HG03342 (cell line): Measurements from ENCODE around the gene CATSPERD.
"Not testable (repeated sequence)": the region's sequence is repeated elsewhere in the genome, so short reads cannot be mapped to it uniquely, and the experiment has no call there.

ENCODE experiments used
- ATAC-seq: cut with Tn5 transposase; IDR thresholded peaks from one replicate; pipeline ENCODE4 v1.9.1; 2021; ENCODE audit warnings: mild to moderate bottlenecking, moderate library complexity; ENCODE audit not compliant: unreplicated experiment

Gene CATSPERD

DNA sequence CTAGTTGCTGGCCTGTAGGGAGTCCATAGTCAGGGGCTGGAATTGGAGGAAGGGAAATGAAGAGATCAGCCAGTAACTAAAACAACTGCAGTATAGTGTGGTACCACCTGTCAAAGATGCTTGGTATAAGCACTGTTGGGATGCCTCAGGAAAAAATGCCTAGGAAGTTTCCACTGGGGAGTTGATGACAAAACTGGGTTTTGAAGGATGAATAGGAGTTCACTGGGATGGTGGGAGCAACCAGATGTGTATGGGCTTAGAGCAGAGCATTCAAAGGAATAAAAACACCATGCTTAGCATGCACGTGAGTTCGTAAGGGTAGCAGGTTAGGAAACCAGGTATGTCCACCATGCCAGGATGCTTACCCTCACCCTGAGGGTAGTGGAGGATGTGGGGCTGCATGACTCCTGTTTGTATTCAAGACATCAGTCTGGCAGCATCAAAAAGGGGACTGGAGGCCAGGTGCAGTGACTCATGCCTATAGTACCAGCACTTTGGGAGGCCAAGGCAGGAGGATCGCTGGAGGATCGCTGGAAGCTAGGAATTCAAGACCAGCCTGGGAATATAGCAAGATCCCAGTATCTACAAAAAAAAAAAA lies 7.1 kb downstream of the CATSPERD start:
- no peak for ATAC-seq

GRCh38 chr19:5733172-5733571 lies 12.7 kb downstream of the CATSPERD start:
- not testable (repeated sequence) for ATAC-seq

DNA sequence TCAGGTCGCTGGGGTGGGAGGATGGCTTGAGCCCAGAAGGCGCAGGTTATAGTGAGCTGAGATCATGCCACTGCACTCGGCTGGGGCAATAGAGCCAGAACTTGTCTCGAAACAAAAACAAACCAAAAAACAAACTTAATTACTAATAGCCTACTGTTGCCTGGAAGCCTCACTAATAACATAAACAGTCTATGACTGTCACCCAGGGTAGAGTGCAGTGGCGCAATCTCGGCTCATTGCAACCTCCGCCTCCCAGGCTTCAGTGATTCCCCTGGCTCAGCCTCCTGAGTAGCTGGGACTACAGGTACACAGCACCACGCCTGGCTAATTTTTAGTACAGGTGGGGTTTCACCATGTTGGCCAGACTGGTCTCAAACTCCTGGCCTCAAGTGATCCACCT lies 18.0 kb downstream of the CATSPERD start:
- no peak for ATAC-seq

DNA sequence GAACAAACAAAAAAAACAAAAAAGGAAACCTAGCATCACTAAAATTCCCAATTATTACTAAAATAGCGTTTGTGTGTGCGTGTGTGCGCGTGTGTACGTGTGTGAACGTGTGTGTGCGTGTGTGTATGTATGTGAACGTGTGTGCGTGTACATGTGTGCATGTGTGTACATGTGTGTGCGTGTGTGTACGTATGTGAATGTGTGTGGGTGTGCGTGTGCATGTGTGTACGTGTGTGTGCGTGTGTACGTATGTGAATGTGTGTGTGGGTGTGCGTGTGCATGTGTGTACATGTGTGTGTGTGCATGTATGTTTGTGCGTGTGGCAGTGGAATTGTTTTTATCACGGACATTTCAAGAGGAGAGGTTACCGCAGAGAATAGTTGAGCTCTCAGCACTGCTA lies 21.6 kb downstream of the CATSPERD start:
- ATAC-seq: no peak

DNA sequence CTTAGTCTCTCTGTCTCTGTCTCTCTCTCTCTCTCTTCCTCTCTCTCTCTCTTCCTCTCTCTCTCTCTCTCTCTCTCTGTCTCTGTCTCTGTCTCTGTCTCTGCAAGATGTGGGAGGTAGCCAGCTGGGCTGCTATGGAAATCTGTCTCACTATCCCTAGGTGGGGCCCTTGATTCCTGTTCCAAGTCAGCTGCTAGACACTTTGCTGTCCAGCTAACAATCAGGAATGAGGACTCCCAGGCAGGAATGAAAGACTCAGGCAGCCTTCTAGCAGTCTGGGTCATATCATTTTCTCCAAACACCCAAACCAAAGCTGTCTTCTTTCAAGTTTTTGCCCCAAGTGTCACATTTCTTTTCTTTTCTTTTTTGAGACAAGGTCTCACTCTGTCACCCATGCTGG lies 23.2 kb downstream of the CATSPERD start:
- no peak for ATAC-seq

- not testable (repeated sequence) for ATAC-seq
Observed at GRCh38 chr19:5744999-5745398, 24.6 kb downstream of the CATSPERD start.

- ATAC-seq: not testable (repeated sequence)
Observed at GRCh38 chr19:5748920-5749319, 28.5 kb downstream of the CATSPERD start.

DNA sequence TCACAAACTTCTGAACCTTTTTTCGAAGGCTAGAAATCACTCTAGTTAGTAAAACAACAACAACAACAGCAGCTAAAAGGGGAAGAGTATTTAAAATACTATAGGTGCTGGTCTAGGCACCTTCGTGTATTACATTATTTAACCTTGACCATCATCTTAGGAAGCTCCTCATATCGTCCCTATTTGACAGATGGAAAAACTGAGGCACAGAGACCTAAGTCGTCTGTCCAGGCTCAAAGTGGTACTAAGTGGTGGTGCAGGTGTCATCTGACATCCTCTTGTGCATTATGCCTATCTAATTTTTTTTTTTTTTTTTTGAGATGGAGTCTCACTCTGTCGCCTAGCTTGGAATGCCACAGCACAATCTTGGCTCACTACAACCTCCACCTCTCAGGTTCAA lies 29.1 kb downstream of the CATSPERD start:
- no peak for ATAC-seq

DNA sequence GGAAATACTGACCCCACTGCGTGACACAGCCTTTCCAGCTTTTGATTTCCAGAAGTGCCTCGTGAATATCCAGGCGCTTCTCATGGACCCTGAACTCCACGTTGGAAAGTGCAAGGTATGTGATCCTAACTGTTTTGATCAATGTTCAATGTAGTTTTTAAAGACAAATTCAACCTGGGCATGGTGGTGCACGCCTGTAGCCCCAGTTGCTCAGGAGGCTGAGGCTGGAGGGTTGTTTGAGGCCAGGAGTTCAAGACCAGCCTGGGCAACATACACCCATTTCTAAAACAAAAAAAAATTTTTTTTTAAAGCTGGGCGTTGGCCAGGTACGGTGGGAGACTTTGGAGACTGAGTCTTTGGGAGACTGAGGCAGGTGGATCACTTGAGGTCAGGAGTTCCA lies 31.3 kb downstream of the CATSPERD start:
- no peak for ATAC-seq

GRCh38 chr19:5753743-5754142 lies 33.3 kb downstream of the CATSPERD start:
- ATAC-seq: no peak

DNA sequence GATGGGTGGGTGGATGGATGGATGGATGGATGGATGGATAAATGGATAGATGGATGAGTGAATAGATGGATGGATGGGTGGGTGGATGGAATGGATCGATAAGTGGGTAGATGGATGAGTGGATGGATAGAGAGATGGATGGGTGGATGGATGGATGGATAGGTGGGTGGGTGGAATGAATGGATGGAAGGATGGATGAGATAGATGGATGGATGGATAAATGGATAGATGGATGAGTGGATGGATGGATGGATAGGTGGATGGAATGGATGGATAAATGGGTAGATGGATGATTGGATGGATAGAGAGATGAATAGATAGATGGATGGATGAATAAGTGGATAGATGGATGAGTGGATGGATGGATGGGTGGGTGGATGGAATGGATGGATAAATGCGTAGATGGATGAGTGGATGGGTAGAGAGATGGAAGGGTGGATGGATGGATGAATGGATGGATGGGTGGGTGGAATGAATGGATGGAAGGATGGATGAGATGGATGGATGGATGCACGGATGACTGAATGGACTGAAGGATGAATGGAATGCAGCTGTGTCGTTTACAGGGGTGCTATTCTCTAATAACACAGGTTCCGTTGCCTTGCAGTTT lies 42.3 kb downstream of the CATSPERD start:
- ATAC-seq: no peak

- no peak for ATAC-seq
Observed at GRCh38 chr19:5765220-5765619, 44.8 kb downstream of the CATSPERD start.

- ATAC-seq: no peak
Observed at GRCh38 chr19:5767949-5768348, 47.5 kb downstream of the CATSPERD start.

DNA sequence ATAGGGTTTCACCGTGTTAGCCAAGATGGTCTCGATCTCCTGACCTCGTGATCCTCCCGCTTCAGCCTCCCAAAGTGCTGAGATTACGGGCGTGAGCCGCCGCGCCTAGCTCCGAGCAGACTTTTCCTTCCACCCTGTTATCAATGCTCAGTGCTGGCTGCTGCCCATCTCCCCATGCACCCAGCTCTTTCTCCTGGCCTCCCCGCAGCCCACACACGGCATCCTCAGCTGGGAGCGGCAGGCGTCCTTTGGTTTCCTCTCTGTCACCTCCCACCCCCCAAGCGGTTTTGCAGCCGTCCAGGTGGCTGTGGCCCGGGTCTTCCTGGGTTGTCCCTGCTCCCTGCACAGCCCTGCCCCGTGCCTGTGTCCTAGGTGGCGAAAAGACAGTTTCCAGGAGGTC lies 52.0 kb downstream of the CATSPERD start:
- ATAC-seq: no peak

GRCh38 chr19:5773276-5773675 lies 52.8 kb downstream of the CATSPERD start:
- no peak for ATAC-seq

DNA sequence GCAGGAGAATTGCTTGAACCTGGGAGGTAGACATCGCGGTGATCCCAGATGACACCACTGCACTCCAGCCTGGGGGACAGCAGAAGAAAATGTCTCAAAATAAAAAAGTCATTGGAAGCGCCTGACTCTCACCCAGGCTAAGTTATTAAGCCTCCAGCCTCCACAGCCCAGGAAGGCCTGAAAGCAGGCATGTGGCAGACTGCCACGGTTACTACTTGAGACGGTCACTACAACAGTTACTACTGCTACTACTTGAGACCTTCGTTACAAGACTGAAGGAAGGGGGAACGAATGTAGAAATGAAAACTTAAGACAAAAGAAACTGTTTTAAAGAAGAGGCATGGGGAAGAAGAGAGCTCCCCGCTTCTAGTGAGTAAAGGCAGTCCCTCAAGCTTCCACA lies 54.5 kb downstream of the CATSPERD start:
- ATAC-seq: no peak

DNA sequence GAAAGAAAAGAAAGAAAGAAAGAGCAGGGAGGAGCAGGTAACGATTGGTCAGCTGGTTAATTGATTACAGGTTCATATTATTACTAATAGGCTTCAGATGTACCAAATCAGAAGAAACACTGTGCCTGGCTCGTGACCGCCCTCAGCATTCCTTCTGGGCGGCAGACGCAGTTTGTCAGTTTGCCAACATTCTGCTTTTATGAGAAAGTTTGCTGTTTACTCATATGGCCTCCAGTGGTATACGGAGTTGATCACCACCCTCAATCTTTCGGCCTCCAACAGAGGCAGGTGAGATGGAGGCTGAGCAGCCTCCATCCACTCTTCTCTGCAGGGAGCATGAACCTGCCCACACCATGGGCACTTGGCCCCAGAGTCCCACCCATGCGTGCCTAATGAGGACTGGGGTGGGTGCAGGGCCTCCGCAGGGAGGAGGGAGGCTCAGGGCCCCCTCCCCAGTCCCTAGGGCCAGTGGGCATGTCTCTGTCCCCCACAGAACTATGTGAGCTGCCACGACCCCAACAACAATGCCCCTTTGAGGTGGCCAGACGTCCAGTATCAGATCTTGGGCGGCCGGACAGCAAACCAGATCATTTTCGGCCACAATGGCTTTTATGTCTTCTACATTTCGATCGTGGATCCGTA lies 55.4 kb downstream of the CATSPERD start:
- no peak for ATAC-seq

GRCh38 chr19:5778402-5778801 lies 58.0 kb downstream of the CATSPERD start:
- ATAC-seq: no peak

DNA sequence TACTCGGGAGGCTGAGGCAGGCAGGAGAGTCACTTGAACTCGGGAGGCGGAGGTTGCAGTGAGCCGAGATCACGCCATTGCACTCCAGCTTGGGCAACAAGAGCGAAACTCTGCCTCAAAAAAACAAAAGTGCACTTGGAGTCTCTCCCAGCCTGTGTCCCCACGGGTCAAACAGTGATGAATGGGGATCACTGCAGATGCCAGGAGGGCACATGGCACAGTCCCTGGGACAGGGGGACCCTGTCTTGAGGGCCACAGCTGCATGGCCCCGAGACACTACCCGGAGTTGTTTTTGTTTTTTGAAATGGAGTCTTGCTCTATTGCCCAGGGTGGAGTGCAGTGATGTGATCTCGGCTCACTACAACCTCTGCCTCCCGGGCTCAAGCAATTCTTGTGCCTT lies 60.5 kb downstream of the CATSPERD start:
- not testable (repeated sequence) for ATAC-seq

- no peak for ATAC-seq
Observed at GRCh38 chr19:5782322-5782721, 61.9 kb downstream of the CATSPERD start.

- no peak for ATAC-seq
Observed at GRCh38 chr19:5782945-5783919, 62.8 kb downstream of the CATSPERD start.
